H1 (cell line): Measurements from ENCODE around the gene KRTAP24-1.

ENCODE experiments used
- ATF2 ChIP-seq: IDR thresholded peaks from 2 replicates; pipeline ENCODE4 v1.6.1; 2012; ENCODE audit warnings: low read length, inconsistent platforms
- CTCF ChIP-seq, 3 experiments: IDR thresholded peaks; 1 replicate in 2 of 3; 2 replicates in 1 of 3; pipeline versions ENCODE4 v1.5.1 to v1.6.1; 2011; ENCODE audit warnings: low read length in 3 of 3, mild to moderate bottlenecking in 3 of 3, inconsistent platforms in 2 of 3, low read depth in 1 of 3, moderate library complexity in 1 of 3; ENCODE audit not compliant: insufficient read depth in 1 of 3; ENCODE audit errors: control extremely low read depth in 1 of 3
- GABPA ChIP-seq: IDR thresholded peaks from 2 replicates; pipeline ENCODE4 v1.6.1; 2011; ENCODE audit warnings: mild to moderate bottlenecking, low read length, moderate library complexity, borderline replicate concordance; ENCODE audit not compliant: insufficient read depth
- POLR2A ChIP-seq, 2 experiments: IDR thresholded peaks; 1 replicate in 1 of 2; 2 replicates in 1 of 2; pipeline ENCODE4 v1.6.1; 2011; ENCODE audit warnings: low read depth in 2 of 2, low read length in 2 of 2, mild to moderate bottlenecking in 2 of 2; ENCODE audit errors: control extremely low read depth in 1 of 2
- POLR2AphosphoS5 ChIP-seq: IDR thresholded peaks from 2 replicates; pipeline ENCODE4 v1.6.1; 2011; ENCODE audit warnings: low read depth, low read length
- SP1 ChIP-seq: IDR thresholded peaks from 2 replicates; pipeline ENCODE4 v1.6.1; 2011; ENCODE audit warnings: low read depth, low read length
- SP2 ChIP-seq: IDR thresholded peaks from 2 replicates; pipeline ENCODE4 v1.6.1; 2012; ENCODE audit warnings: mild to moderate bottlenecking, low read length, inconsistent platforms
- TBP ChIP-seq: IDR thresholded peaks from 2 replicates; pipeline ENCODE4 v1.6.1; 2011; ENCODE audit warnings: low read depth, low read length, improper control_type of control experiment
- TF ChIP-seq, protein P1 (sequence below): IDR thresholded peaks from 2 replicates; pipeline ENCODE4 v1.6.1; 2011; ENCODE audit warnings: low read length, improper control_type of control experiment

- TF ChIP-seq CTCF (IDR thresholded peaks at IDR 0.05; ENCODE audit: control extremely low read depth in 1 of 3, insufficient read depth in 1 of 3, low read depth in 1 of 3, low read length in 3 of 3) (no peak), SP2 (no peak), TBP (no peak), ATF2 (no peak), SP1 (no peak), GABPA (no peak), POLR2A (IDR thresholded peaks at IDR 0.05; ENCODE audit: control extremely low read depth in 1 of 2, low read depth in 2 of 2, low read length in 2 of 2) (no peak), POLR2AphosphoS5 (no peak)
- TF ChIP-seq, protein P1, sequence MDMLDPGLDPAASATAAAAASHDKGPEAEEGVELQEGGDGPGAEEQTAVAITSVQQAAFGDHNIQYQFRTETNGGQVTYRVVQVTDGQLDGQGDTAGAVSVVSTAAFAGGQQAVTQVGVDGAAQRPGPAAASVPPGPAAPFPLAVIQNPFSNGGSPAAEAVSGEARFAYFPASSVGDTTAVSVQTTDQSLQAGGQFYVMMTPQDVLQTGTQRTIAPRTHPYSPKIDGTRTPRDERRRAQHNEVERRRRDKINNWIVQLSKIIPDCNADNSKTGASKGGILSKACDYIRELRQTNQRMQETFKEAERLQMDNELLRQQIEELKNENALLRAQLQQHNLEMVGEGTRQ = no peak
Observed at GRCh38 chr21:30234643-30235042, 48.1 kb downstream of the KRTAP24-1 start.
